G401.6 (cell line): ENCODE measurements around the gene NPC1.
"Not testable (repeated sequence)": the region's sequence is repeated elsewhere in the genome, so short reads cannot be mapped to it uniquely, and the experiment has no call there.

ENCODE experiments used
- FAIRE-seq: peaks from 2 replicates; lab custom pipeline; 2012; peaks lifted over from hg19 to GRCh38; lab: Jason Lieb, UNC

Gene NPC1

GRCh38 chr18:23574611-23575308 lies 11.5 kb downstream of the NPC1 start:
- no peak for FAIRE-seq

GRCh38 chr18:23573626-23574431 lies 12.5 kb downstream of the NPC1 start:
- FAIRE-seq: no peak

DNA sequence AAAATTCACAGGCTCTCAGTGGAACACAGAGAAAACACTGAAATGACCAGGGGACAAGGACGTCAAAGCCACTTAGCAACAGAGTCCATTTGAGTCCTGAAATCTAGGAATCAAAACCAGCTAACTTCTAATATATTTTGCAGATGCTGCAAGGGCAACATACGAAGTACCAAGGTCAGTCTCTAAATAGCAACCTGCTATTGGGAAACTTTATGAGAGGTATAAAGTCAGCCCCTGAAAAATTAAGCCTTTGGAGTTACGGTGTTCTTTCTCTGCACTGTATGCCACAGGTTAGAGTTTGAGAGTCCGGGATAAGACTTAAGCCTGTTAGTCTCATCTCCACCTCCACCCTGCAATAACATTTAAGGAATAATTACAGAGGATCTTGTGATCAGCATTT lies 13.3 kb downstream of the NPC1 start:
- FAIRE-seq: no peak

DNA sequence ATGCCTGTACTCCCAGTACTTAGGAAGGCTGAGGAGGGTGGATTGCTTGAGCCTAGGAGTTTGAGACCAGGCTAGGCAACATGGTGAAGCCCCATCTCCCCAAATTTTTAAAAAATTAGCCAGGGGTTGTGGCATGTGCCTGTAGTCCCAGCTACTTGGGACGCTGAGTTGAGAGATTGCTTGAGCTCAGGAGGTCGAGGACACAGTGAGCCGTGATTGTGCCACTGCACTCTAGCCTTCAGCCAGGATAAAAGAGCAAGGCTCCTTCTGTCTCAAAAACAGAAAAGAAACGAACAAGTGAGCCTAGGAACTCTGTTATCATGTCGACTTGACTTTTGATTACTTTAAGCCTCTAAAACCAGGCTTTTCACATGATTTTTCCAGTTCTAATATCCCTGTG lies 13.7 kb downstream of the NPC1 start:
- FAIRE-seq: no peak

DNA sequence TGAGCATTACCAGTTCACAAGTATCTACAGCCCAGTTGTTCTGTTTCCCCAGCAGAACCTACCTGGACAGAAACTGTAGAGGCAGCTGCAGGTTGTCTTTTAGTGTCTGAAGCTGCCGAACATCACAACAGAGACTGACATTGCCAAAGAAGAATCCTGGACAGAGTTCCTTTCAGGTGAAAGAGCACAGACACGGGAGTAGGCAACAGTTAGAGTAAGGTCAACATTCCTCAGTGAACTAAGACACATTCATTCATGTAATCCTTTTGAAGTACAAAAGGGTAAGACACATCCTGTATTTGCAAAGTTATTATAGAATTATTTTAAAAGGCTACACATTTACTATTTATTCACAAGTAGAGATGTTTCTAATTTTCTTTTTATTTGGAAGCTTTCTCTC lies 14.3 kb downstream of the NPC1 start:
- FAIRE-seq: no peak

DNA sequence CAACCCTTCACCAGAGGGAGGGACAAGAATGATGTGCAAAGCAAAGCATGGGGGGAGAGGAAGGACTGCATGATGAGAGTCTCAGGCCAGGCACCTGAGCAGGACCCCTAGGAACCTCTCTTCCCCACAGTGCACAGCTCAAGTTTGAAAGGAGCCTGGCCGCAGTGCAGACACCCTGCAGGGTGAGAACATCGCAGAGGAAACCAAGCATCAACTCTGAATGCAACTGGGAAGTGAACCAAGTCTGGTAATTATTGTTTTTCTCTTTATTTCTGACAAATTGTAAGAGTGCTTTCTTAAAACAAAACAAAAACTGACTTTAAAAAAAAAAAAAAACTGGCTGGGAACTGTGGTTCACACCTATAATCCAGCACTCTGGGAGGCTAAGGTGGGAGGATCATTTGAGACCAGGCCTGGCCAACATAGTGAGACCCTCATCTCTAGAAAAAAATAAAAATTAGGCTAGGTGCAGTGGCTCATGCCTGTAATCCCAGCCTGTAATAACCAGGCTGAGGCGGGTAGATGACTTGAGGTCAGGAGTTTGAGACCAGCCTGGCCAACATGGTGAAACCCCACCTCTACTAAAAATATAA lies 15.3 kb downstream of the NPC1 start:
- FAIRE-seq: no peak

DNA sequence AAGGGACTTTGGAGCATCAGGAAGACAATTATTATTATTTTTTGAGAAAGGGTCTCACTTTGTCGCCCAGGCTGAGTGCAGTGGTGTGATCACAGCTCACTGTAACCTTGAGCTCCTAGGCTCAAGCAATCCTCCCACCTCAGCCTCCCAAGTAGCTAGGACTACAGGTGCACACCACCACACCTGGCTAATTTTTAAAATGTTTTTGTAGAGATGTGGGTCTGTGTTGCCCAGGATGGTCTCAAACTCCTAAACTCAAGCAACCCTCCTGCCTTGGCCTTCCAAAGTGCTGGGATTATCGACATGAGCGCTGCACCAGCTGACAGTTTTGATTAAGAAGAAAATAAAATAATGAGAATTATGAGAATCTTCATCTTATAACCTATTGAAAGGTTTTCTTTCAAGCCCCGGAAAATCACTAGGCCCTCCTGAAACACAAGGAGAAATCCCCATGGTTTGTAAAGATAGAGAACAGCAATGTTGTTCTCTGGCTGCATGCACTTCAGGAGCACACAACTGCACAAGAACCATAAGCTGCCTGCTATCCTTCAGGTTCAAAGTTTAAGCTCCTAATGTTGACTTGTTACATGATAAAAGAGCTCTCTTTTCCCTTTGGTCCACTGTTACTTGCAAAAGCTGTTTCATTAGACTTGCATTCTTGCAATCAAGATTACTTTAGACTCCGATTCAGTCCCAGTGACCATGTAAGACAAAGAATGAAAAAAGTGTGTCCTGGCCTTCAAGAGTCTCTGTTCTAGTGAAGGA lies 16.8 kb downstream of the NPC1 start:
- FAIRE-seq: no peak

DNA sequence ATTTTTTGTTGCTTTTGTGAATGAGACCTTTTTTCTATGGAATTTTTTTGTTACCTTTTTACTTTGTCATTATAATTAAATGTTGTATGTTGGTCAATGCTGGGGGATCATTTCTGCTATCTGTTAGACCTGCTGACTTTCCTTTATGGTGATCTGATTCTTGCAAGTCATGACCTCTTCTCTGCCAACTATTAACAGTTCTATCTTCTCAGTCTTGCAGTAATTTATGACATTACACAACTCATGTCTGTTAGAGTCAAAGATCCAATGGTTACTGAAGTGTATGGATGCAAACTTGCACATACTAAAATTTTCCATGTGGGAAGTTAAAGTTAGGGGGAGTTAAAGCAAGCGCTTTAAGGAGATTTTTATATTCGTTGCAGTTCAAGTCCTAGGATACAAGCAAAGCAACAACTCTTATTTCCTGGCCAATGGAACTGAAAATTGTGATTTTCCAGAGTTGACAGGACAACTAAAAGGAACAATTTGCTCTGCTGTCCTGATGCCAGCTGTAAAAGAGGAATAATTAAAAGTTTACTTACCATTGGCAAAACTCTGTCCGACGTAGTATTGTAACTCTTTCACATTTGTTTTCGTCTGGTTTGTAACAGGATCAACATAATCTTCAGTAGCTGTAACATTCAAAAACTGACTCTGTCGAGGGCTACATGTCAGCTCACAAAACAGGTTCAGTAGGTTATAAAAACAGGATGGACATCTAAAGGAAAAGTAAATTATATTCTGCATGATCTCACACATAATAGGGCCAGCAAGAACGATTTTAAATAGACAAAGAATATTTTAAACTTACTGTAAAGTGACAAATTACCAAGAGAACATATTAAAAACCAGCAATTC lies 17.8 kb downstream of the NPC1 start:
- FAIRE-seq: no peak

GRCh38 chr18:23567671-23568070 lies 18.6 kb downstream of the NPC1 start:
- FAIRE-seq: no peak

DNA sequence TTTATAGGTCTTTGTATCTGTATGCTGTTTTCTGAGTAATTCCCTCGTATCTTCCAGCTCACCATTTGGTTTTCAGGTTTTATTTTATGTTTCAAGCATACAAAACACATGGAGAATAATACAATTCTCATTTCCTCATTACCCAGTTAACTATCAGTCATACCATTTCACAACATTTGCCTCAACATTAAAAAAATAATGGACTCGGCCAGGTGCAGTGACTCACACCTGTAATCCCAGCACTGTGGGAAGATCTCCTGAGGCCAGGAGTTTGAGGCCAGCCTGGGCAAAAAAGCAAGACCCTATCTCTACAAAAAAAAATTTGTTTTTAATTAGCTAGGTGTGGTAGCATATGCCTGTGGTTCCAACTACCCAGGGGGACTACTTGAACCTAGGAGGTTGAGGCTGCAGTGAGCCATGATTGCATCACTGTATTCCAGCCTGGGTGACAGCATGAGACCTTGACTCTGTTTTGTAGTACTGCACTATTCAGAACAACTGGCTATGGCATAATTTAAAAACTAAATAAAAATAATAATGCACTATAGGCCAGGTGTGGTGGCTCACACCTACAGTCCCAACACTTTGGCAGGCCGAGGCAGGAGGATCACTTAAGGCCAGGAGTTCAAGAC lies 20.3 kb downstream of the NPC1 start:
- no peak for FAIRE-seq

DNA sequence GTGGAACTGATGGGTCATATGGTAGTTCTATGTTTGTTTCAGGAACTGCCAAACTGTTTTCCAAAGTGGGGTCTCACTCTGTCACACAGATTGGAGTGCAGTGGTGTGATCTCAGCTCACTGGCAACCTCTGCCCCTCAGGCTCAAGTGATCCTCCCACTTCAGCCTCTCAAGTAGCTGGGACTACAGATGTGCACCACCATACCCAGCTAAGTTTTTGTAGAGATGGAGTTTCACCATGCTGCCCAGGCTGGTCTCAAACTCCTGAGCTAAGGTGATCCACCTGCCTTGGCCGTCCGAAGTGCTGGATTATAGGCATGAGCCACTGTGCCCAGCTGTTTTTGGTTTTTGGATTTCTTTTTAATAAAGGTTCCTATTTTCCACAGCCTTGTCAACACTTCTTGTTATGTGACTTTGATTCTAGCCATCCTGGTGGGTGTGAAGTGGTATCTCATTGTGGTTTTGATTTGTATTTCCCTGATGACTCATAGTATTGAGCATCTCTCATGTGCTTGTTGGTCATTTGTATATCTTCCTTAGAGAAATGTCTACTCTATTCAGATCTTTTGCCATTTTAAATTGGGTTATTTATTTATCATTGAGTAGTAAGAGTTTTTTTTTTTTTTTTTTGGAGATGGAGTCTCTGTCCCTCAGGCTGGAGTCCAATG lies 22.8 kb downstream of the NPC1 start:
- no peak for FAIRE-seq

- FAIRE-seq: no peak
These were observed 26.1 kb downstream of the NPC1 start for GRCh38 chr18:23560186-23560585.

GRCh38 chr18:23557511-23557910 lies 28.8 kb downstream of the NPC1 start:
- FAIRE-seq: not testable (repeated sequence)

DNA sequence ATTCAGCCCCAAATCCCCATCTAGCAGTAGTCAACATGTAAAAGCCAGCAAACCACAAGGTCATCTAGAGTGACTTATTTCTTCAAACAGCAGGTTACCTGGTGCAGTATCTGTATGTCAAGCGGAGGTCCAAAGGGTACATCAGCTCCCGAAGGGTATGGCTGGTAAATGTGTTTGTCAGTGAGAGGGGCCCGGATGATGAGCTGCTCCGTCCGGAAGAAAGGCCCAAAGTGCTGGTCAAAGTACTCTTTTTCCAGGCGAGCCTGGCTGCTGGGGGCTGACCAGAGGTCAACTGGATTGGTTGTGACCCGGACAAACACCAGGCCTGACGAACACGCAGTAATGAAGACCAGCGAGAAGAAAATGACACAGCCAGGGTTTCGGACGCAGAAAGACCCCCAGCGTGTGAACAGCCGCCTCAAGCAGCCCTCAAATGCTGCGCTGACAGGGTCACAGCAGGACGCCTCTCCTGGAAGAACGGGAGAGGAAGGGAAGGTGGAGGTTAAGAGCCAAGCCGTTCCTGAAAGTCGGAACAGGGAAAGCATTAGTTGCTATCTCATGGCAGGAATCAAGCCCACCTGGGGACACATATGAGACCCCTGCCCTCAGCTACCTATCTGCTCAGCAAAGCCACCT lies 30.0 kb downstream of the NPC1 start:
- no peak for FAIRE-seq

DNA sequence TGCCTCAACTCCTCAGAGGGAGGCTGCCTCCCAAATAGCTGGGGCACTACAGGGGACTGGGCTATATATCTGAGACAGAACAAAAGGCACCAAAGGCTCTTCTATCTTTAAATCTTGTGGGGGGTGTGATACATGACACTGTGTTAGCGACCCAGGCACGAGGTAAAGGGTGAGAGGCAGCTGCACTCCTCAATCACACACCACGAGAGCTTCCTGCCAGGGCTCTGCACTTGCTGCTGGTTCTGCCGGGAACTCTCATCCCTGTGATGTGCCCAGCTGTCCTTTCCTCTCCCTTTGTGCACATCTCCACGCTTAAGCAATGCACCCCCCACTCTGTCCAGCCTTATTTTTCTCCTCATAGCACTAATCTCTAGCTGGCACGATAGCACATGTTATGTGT lies 32.4 kb downstream of the NPC1 start:
- FAIRE-seq: no peak

GRCh38 chr18:23552505-23552904 lies 33.8 kb downstream of the NPC1 start:
- no peak for FAIRE-seq

DNA sequence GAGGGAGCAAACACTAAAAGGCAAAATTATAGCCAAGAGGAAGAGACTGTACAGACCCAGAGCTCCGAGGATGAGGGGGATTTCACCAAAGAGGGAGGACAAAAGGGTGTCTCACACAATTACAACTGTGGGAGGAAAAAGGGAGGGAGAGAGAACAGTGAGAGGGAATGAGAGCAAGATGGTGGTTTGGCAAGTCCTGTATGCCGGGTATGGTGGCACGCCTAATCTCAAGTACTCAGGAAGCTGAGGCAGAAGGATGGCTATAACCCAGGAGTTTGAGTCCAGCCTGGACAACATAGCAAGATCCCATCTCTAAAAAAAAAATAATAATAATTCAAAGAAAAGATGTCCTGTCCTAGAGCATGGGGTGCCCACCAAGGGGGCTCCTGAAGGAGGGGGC lies 34.3 kb downstream of the NPC1 start:
- FAIRE-seq: no peak

- no peak for FAIRE-seq
These were observed 35.4 kb downstream of the NPC1 start for GRCh38 chr18:23550898-23551297.

DNA sequence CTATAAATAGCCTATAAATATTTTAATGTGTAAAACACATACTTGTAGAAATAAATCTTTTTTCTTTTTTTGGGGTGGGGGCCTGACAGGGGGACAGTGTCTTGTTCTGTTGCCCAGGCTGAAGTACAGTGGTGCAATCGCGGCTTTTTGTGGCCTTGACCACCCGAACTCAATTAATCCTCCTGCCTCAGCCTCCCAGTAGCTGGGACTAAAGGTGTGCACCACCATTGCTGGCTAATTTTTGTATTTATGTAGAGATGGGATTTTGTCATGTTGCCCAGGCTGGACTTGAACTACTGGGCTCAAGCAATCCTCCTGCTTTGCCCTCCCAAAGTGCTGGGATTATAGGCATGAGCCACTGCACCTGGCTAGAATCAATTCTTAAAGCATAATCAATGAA lies 37.6 kb downstream of the NPC1 start:
- no peak for FAIRE-seq

- no peak for FAIRE-seq
These were observed 38.0 kb downstream of the NPC1 start for GRCh38 chr18:23548275-23548674.
